Smooth muscle cell (in vitro differentiated cells): ENCODE measurements around the gene NUDT19. TPM values are rescaled to one million over a fixed set of nuclear protein-coding genes. Genes with fewer than 3 reads are reported as not detected.
A peak's percentile ranks its signal among the peaks of the same experiment; 100 is the strongest.

Source experiments
- DNase-seq: peaks from one replicate; lab custom pipeline; 2025; ENCODE audit not compliant: unreplicated experiment; lab: John Stamatoyannopoulos, UW
- H2AFZ ChIP-seq: fragments of 200-600 bp; sonication (generic); 2 replicates; pipeline ENCODE4 v1.6.0; 2016; ENCODE audit warnings: antibody characterized with exemption, low read depth, mild to moderate bottlenecking
- H3F3A ChIP-seq: fragments of 200-600 bp; sonication (generic); 2 replicates; pipeline ENCODE4 v1.6.0; 2017; ENCODE audit warnings: antibody characterized with exemption, low read depth
- H3K27ac ChIP-seq: fragments of 200-600 bp; sonication (generic); 2 replicates; pipeline ENCODE4 v1.5.1; 2016; ENCODE audit warnings: low read depth, mild to moderate bottlenecking
- H3K27me3 ChIP-seq: fragments of 200-600 bp; sonication (generic); 2 replicates; pipeline ENCODE4 v1.6.1; 2016; ENCODE audit warnings: low read depth, mild to moderate bottlenecking
- H3K36me3 ChIP-seq: fragments of 200-600 bp; sonication (generic); 2 replicates; pipeline ENCODE4 v1.5.1; 2016; ENCODE audit warnings: low read depth
- H3K4me1 ChIP-seq: fragments of 200-600 bp; sonication (generic); 2 replicates; pipeline ENCODE4 v1.5.1; 2016; ENCODE audit warnings: low read depth
- H3K4me2 ChIP-seq: fragments of 200-600 bp; sonication (generic); 2 replicates; pipeline ENCODE4 v1.6.0; 2016; ENCODE audit warnings: mild to moderate bottlenecking
- H3K4me3 ChIP-seq: fragments of 200-600 bp; sonication (generic); 2 replicates; pipeline ENCODE4 v1.5.1; 2016; ENCODE audit warnings: mild to moderate bottlenecking
- H3K79me2 ChIP-seq: fragments of 200-600 bp; sonication (generic); 2 replicates; pipeline ENCODE4 v1.6.0; 2016; ENCODE audit warnings: low read depth, mild to moderate bottlenecking
- H3K9ac ChIP-seq: fragments of 200-600 bp; sonication (generic); 2 replicates; pipeline ENCODE4 v1.6.0; 2016; ENCODE audit warnings: low read depth
- H3K9me3 ChIP-seq: fragments of 200-600 bp; sonication (generic); replicated peaks from 2 replicates; pipeline ENCODE4 v1.5.1; 2016; ENCODE audit warnings: low read depth
- H4K20me1 ChIP-seq: fragments of 200-600 bp; sonication (generic); 2 replicates; pipeline ENCODE4 v1.6.0; 2016; ENCODE audit warnings: low read depth
- CTCF ChIP-seq: fragments of 200-600 bp; sonication (generic); IDR thresholded peaks from 2 replicates; pipeline ENCODE4 v1.5.1; 2017; ENCODE audit warnings: borderline replicate concordance, mild to moderate bottlenecking, antibody characterized with exemption; ENCODE audit not compliant: insufficient read depth, poor library complexity, severe bottlenecking
- WGBS: methylation state at CpG from one replicate; pipeline ENCODE4 v1.1.7; 2016; ENCODE audit warnings: low lambda C conversion rate; 5-methylcytosine and 5-hydroxymethylcytosine counted together
- polyA plus RNA-seq: library from polyadenylated mRNA; unstranded; fragments of >200 nt; fragmentation: Nextera tagmentation; extraction: Ambion mirVana; gene quantifications from 2 replicates; pipeline ENCODE4 v1.2.1, GENCODE V29; 2016
- total RNA-seq: library from RNA; depleted of rRNA; stranded (reverse); fragments of >200 nt; gene quantifications from 2 replicates; pipeline ENCODE4 v1.2.3, GENCODE V29; 2014

NUDT19 gene
- total and polyA plus RNA-seq, 2 experiments from 2014 or later, result 2.2 to 3.5 TPM

DNA sequence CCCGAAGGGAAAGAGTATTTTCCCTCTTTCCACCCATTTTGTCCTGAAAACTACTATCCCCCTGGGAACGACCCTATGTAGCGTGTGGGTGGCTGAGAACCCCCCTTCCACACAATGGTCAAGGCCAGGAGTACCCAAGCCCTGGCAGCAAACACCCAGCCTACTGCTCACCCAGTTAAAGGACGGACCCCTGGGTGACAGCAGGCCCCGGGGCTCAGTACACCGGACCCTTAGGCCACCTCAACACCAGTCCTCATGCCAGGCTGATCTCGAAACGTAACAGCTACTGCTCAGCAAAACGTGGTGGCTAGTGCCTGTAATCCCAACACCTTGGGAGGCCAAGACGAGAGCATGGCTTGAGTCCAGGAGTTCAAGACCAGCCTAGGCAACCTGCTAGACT is 18.0 kb upstream of the NUDT19 start:
- Histone ChIP-seq H3K36me3 (no peaks in the 10 kb centered on the region), H3F3A (peaks cover 5% of the 10 kb centered on the region), H2AFZ (no peak overlapping the region), H3K27ac (no peak overlapping the region), H3K4me1 (peaks cover 22% of the 10 kb centered on the region), H3K9ac (no peak overlapping the region), H3K9me3 (no peaks in the 10 kb centered on the region), H4K20me1 (peaks cover 67% of the 10 kb centered on the region), H3K79me2 (peaks cover 20% of the 10 kb centered on the region), H3K4me2 (peak overlapping the region; percentile 93), H3K4me3 (peak overlapping the region; percentile 88), H3K27me3 (peaks cover 21% of the 10 kb centered on the region)
- no peak for TF ChIP-seq CTCF
- 89% methylated on average over 10 of the region's 10 CpGs for WGBS
- no peak for DNase-seq

DNA sequence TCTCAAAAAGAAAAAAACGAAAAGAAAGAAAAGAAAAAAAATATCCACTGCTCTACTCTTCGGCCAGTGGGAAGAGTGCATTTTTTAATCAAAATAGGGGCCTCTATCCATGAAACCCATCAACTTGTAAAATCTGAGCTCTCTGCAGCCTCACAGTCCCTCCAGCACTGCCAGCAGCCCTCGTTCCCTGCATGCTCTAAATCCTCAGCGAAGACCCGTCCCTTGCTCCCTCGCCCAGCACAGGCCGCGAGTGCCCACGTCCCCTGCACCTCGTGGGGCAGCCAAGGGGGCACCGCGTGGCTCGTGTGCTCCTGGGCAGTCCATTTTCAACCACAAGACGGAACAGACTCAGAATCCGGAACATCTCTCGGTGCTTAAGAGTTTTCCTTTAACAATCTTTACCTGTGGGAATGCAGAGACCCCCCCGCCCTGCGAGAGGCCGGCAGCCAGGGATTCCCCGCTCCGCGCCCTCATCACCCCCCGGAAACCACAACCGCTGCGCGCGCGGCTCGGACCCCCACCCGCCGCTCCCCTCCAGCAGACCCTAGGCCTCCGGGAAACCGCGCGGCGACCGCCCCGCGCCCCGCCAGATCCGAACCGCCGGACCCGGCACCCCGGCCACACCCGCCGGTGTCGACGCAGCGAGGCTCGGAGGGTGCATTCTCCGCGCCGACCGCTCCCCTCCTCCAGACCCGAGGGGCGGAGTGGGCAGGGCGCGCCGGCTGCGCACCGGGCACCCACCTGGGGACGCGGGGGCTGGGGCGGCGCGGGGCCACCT is 17.3 kb upstream of the NUDT19 start:
- 5% methylated on average over 27 of the region's 67 CpGs for WGBS
- no peaks in the 10 kb centered on the region for H3K9me3 ChIP-seq
- DNase-seq, result no peak
- peak overlapping the region; percentile 93 for H3K4me2 ChIP-seq
- peaks cover 59% of the 10 kb centered on the region for H4K20me1 ChIP-seq
- H3K27me3 ChIP-seq, result peaks cover 21% of the 10 kb centered on the region
- H3K4me1 ChIP-seq, result peaks cover 22% of the 10 kb centered on the region
- H3K27ac ChIP-seq, result no peak overlapping the region
- H3K9ac ChIP-seq, result peak overlapping the region; percentile 35
- H3K36me3 ChIP-seq, result no peaks in the 10 kb centered on the region
- H2AFZ ChIP-seq, result peak overlapping the region; percentile 90
- H3K79me2 ChIP-seq, result peaks cover 20% of the 10 kb centered on the region
- TF ChIP-seq CTCF, result peak; percentile 7
- H3K4me3 ChIP-seq, result peak overlapping the region; percentile 88
- peaks cover 6% of the 10 kb centered on the region for H3F3A ChIP-seq

DNA sequence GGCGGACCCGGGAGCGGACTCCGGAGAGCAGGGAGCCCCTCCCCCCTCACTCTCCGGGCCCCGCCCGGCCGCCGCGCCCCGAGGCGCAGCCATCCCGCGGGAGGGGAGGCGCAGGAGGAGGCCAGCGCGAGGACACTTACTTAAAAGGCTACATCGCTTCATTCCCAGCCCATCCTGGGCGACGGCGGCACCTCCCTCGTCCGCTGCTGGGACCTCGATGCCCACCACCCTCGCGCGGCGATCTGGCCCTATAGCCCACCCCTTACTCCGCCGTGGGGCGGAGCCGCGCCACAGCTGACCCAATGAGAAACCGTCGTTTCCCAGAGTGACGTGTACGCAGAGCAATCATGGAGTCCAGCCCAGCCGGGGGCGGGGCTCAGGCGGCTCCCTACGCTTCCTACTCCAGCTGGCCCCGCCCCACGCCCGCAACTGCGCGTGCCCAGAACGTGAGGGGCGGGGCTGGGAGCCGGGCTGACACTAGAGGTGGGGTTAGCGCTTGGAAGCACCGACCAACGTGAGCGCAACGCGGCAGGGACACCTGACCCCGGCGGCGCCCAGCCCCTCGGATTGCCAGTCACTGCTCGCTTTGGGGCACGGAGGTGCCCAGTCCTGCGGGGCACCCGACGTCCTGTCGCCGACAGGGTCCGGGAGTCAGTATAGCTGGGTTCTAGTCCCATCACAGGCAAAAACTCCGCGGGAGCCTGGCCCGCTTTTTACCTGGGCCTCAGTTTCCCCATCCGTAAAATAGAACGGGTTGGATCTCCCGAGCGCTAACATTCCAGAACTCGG is 16.5 kb upstream of the NUDT19 start, which contains the start of gene ANKRD27:
TSS of gene ANKRD27 (minus strand) at position 250 of the 789 bp plus-strand sequence. CDS start 16,165 bp downstream, outside the sequence.
- Histone ChIP-seq H3F3A (peaks cover 6% of the 10 kb centered on the region), H3K4me1 (peaks cover 22% of the 10 kb centered on the region), H3K9me3 (no peaks in the 10 kb centered on the region), H3K27me3 (peaks cover 21% of the 10 kb centered on the region), H4K20me1 (peaks cover 51% of the 10 kb centered on the region), H3K27ac (no peak within 1 kb of the TSS), H3K4me2 (peak within 1 kb of the TSS; percentile 93), H3K36me3 (no peaks in the 10 kb centered on the region), H3K79me2 (peaks cover 20% of the 10 kb centered on the region), H3K4me3 (peak within 1 kb of the TSS; percentile 88), H3K9ac (peak within 1 kb of the TSS; percentile 35), H2AFZ (peak within 1 kb of the TSS; percentile 90)
- TF ChIP-seq CTCF, result no peak
- peak; percentile 93 for DNase-seq
- under 1% methylated on average over 58 of the region's 75 CpGs for WGBS
